GM12878 (cell line): ENCODE data around the gene ODR4. TPM values are rescaled to one million over a fixed set of nuclear protein-coding genes. Genes with fewer than 3 reads are reported as not detected.
"Not testable (repeated sequence)": the region's sequence is repeated elsewhere in the genome, so short reads cannot be mapped to it uniquely, and the experiment has no call there.

Experiments used
- ATAC-seq: fragments of 200-7000 bp; cut with Tn5 transposase; 3 replicates; pipeline ENCODE4 v1.9.1; 2020; ENCODE audit warnings: mild to moderate bottlenecking, moderate library complexity
- BruUV-seq: library from RNA; stranded (reverse); fragments of 400-500 nt; replicated peaks from 2 replicates; lab custom pipeline; 2021; lab: Mats Ljungman, UMichigan
- CTCF ChIA-PET: fragments of 300-600 bp; sonication (Branson Sonifier 250); formaldehyde crosslinking; extraction: SDS; loops from one replicate; lab custom pipeline; 2021; ENCODE audit warnings: inconsistent platforms; lab: Yijun Ruan, JAX
- POLR2A ChIA-PET: fragments of 350-600 bp; formaldehyde crosslinking; extraction: SDS; loops from one replicate; lab custom pipeline; 2021; ENCODE audit warnings: inconsistent platforms; lab: Charles Lee
- RAD21 ChIA-PET: fragments of 300-600 bp; sonication (Branson Sonifier 250); formaldehyde crosslinking; loops from one replicate; lab custom pipeline; 2023; ENCODE audit warnings: antibody characterized with exemption; ENCODE audit not compliant: unreplicated experiment; lab: Charles Lee
- SMC1A ChIA-PET: fragments of 300-600 bp; sonication (Branson Sonifier 250); formaldehyde crosslinking; loops from one replicate; lab custom pipeline; 2023; ENCODE audit not compliant: unreplicated experiment, uncharacterized antibody; lab: Charles Lee
- DNase-seq: peaks from one replicate; pipeline ENCODE4 v3.0.0-alpha.2; 2011; ENCODE audit warnings: low read depth, low spot score
- FAIRE-seq: peaks from 3 replicates; lab custom pipeline; 2011; peaks lifted over from hg19 to GRCh38; lab: Jason Lieb, UNC
- H2AFZ ChIP-seq: 2 replicates; pipeline ENCODE4 v1.6.0; 2011; ENCODE audit warnings: low read depth, low read length, control low read depth; ENCODE audit not compliant: control insufficient read depth
- H3K27ac ChIP-seq: 2 replicates; pipeline ENCODE4 v1.5.1; 2011; ENCODE audit warnings: control low read depth; ENCODE audit not compliant: control insufficient read depth, insufficient read depth
- H3K27me3 ChIP-seq, 2 experiments: replicated peaks in 1 of 2; 2 replicates each; pipeline versions ENCODE4 v1.6.0 to v1.6.1; 2011; ENCODE audit warnings: low read length in 1 of 2; ENCODE audit not compliant: control insufficient read depth in 2 of 2, insufficient read depth in 2 of 2
- H3K36me3 ChIP-seq, 2 experiments: 2 replicates each; pipeline ENCODE4 v1.5.1; 2011; ENCODE audit warnings: low read length in 1 of 2; ENCODE audit not compliant: control insufficient read depth in 2 of 2, insufficient read depth in 2 of 2
- H3K4me1 ChIP-seq: 2 replicates; pipeline ENCODE4 v1.6.1; 2011; ENCODE audit warnings: mild to moderate bottlenecking, low read length, moderate library complexity, mixed read lengths; ENCODE audit not compliant: control insufficient read depth, insufficient read depth
- H3K4me2 ChIP-seq: 2 replicates; pipeline ENCODE4 v1.6.0; 2011; ENCODE audit warnings: control low read depth; ENCODE audit not compliant: control insufficient read depth, insufficient read depth
- H3K4me3 ChIP-seq: fragments of 200-600 bp; sonication (generic); 2 replicates; pipeline ENCODE4 v1.5.1; 2016
- H3K79me2 ChIP-seq: 2 replicates; pipeline ENCODE4 v1.6.0; 2011; ENCODE audit warnings: low read length; ENCODE audit not compliant: control insufficient read depth, insufficient read depth
- H3K9ac ChIP-seq: 2 replicates; pipeline ENCODE4 v1.8.0; 2011; ENCODE audit warnings: low read length, control low read depth, mixed read lengths; ENCODE audit not compliant: control insufficient read depth, insufficient read depth
- H3K9me3 ChIP-seq: replicated peaks from 3 replicates; pipeline ENCODE4 v1.5.1; 2011; ENCODE audit warnings: mild to moderate bottlenecking, low read length; ENCODE audit not compliant: control insufficient read depth, insufficient read depth
- H4K20me1 ChIP-seq: 2 replicates; pipeline ENCODE4 v1.6.0; 2011; ENCODE audit not compliant: control insufficient read depth, insufficient read depth
- ASH2L ChIP-seq: fragments of 300-600, 200-600 bp; sonication (generic); IDR thresholded peaks from 2 replicates; pipeline ENCODE4 v1.6.1; 2017; ENCODE audit warnings: low read depth, mild to moderate bottlenecking, borderline replicate concordance
- CHD1 ChIP-seq: IDR thresholded peaks from 2 replicates; pipeline ENCODE4 v1.6.1; 2012; ENCODE audit warnings: low read depth, low read length, improper control_type of control experiment
- HDAC2 ChIP-seq: fragments of 200-600 bp; sonication (generic); IDR thresholded peaks from 2 replicates; pipeline ENCODE4 v1.6.1; 2017
- RFX5 ChIP-seq: IDR thresholded peaks from 2 replicates; pipeline ENCODE4 v1.6.1; 2011; ENCODE audit warnings: low read depth, low read length, improper control_type of control experiment
- TCF12 ChIP-seq: IDR thresholded peaks from 2 replicates; pipeline ENCODE4 v1.6.1; 2011; ENCODE audit warnings: low read depth, mild to moderate bottlenecking, low read length
- WGBS: methylation state at CpG from one replicate; pipeline ENCODE4 v1.1.6; 2016; ENCODE audit warnings: low lambda C conversion rate; ENCODE audit not compliant: insufficient replicate concordance, insufficient coverage; ENCODE audit errors: missing lambda C conversion rate; 5-methylcytosine and 5-hydroxymethylcytosine counted together
- in situ Hi-C: fragments of 300-500 bp; cut with MboI; formaldehyde crosslinking; loops from 9 replicates; pipeline ENCODE4 v1.14.3; 2018; ENCODE audit warnings: mixed read lengths
- intact Hi-C: fragments of 100-400 bp; cut with micrococcal nuclease; formaldehyde crosslinking; loops from one replicate; pipeline ENCODE4 v1.14.2; 2022; ENCODE audit not compliant: unreplicated experiment
- polyA plus RNA-seq, 11 experiments: library from polyadenylated mRNA; depleted of rRNA in 4 of 11; unstranded in 6 of 11; stranded (reverse) in 5 of 11; fragments of >200 nt; fragmentation: Nextera tagmentation in 4 of 11; fragmentation: Illumina TruSeq in 1 of 11; extraction: Ambion mirVana in 4 of 11; extraction: Trizol in 1 of 11; gene quantifications; 1 replicate in 1 of 11; 2 replicates in 10 of 11; pipeline versions ENCODE4 v1.2.1 to v1.2.3, GENCODE V29; 2011 to 2016; ENCODE audit warnings: inconsistent platforms in 2 of 11, missing spikeins in 2 of 11, low read depth in 1 of 11
- total RNA-seq, 4 experiments: library from RNA; depleted of rRNA in 3 of 4; stranded (reverse); fragments of >200 nt in 3 of 4; fragmentation: Illumina TruSeq in 1 of 4; extraction: Trizol in 1 of 4; gene quantifications; 2 replicates each; pipeline versions ENCODE4 v1.2.1 to v1.2.3, GENCODE V29; 2013 to 2021
- TF ChIP-seq, protein P1 (sequence below): fragments of 450-650 bp; IDR thresholded peaks from 2 replicates; pipeline ENCODE4 v1.6.1; 2016; ENCODE audit warnings: mild to moderate bottlenecking
- TF ChIP-seq, protein P2 (sequence below): fragments of 450-650 bp; IDR thresholded peaks from 2 replicates; pipeline ENCODE4 v1.6.1; 2017; ENCODE audit warnings: antibody characterized with exemption, mild to moderate bottlenecking, moderate library complexity

The ODR4 gene
- total and polyA plus RNA-seq, 10 of the 15 experiments (the other 5 are each of a cell fraction or from before 2014, with no cell fraction given), result 10.4 to 19.4 (median 13.3) TPM

DNA sequence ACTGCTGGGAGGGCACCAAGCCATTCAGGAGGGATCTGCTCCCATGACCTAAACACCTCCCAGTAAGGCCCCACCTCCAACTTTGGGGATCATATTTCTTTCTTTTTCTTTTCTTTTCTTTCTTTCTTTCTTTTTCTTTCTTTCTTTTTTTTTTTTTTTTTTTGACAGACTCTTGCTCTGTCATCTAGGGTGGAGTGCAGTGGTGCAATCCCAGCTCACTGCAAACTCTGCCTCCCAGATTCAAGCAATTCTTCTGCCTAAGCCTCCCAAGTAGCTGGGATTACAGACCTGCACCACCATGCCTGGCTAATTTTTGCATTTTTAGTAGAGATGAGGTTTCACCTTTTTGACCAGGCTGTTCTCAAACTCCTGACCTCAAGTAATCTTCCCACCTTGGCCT is 89.9 kb downstream of the ODR4 start:
- H3K4me3 ChIP-seq, H3K36me3 ChIP-seq, H3K79me2 ChIP-seq, BruUV-seq, in situ Hi-C loops, H3K4me2 ChIP-seq, FAIRE-seq, H4K20me1 ChIP-seq, DNase-seq, H3K27me3 ChIP-seq, POLR2A ChIA-PET, ATAC-seq, H3K9me3 ChIP-seq, H2AFZ ChIP-seq, H3K4me1 ChIP-seq, H3K27ac ChIP-seq, intact Hi-C loops, H3K9ac ChIP-seq: not testable (repeated sequence)
- RAD21 ChIA-PET, result interaction anchor here (1.4 kb wide), 1 partner anchor 258 kb away, joined by 3 read pairs; no protein-coding TSS in a partner anchor
- CTCF ChIA-PET, result interaction anchor here (1.4 kb wide), 1 partner anchor 140 kb away, joined by 5 read pairs; no protein-coding TSS in a partner anchor
- SMC1A ChIA-PET, result interaction anchor here (1.0 kb wide), 1 partner anchor 10 kb away, joined by 3 read pairs; no protein-coding TSS in a partner anchor

DNA sequence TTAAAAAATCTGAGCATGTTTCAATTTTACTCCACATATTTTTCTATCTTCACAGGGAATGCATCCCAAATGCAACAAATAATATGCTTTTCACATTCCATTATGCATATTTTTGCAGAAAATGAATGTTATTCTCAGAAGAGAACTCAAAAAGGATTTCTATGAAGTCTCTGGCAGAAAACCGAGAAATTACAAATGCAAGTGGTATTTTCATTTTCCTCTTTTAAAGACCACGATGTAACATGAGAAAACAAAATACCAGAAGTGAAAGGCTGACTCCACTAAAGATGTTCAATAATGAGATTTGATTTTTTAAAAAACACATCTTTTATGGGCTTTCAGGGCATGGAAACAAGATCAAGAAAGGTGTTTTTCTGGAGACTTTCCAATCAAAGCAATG is 90.3 kb downstream of the ODR4 start:
- no peaks in the 10 kb centered on the region for H3K79me2 ChIP-seq
- ChIA-PET RAD21 (interaction anchor here (1.4 kb wide), 1 partner anchor 257 kb away, joined by 3 read pairs; no protein-coding TSS in a partner anchor), SMC1A (no interaction called here), POLR2A (no interaction called here), CTCF (interaction anchor here (1.4 kb wide), 1 partner anchor 140 kb away, joined by 5 read pairs; no protein-coding TSS in a partner anchor)
- TF ChIP-seq TCF12 (no peak), HDAC2 (no peak), RFX5 (no peak), CHD1 (no peak), ASH2L (no peak)
- TF ChIP-seq, protein P1, sequence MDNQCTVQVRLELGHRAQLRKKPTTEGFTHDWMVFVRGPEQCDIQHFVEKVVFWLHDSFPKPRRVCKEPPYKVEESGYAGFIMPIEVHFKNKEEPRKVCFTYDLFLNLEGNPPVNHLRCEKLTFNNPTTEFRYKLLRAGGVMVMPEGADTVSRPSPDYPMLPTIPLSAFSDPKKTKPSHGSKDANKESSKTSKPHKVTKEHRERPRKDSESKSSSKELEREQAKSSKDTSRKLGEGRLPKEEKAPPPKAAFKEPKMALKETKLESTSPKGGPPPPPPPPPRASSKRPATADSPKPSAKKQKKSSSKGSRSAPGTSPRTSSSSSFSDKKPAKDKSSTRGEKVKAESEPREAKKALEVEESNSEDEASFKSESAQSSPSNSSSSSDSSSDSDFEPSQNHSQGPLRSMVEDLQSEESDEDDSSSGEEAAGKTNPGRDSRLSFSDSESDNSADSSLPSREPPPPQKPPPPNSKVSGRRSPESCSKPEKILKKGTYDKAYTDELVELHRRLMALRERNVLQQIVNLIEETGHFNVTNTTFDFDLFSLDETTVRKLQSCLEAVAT, result no peak
- TF ChIP-seq, protein P2, sequence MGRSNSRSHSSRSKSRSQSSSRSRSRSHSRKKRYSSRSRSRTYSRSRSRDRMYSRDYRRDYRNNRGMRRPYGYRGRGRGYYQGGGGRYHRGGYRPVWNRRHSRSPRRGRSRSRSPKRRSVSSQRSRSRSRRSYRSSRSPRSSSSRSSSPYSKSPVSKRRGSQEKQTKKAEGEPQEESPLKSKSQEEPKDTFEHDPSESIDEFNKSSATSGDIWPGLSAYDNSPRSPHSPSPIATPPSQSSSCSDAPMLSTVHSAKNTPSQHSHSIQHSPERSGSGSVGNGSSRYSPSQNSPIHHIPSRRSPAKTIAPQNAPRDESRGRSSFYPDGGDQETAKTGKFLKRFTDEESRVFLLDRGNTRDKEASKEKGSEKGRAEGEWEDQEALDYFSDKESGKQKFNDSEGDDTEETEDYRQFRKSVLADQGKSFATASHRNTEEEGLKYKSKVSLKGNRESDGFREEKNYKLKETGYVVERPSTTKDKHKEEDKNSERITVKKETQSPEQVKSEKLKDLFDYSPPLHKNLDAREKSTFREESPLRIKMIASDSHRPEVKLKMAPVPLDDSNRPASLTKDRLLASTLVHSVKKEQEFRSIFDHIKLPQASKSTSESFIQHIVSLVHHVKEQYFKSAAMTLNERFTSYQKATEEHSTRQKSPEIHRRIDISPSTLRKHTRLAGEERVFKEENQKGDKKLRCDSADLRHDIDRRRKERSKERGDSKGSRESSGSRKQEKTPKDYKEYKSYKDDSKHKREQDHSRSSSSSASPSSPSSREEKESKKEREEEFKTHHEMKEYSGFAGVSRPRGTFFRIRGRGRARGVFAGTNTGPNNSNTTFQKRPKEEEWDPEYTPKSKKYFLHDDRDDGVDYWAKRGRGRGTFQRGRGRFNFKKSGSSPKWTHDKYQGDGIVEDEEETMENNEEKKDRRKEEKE, result no peak
- FAIRE-seq (no peak), DNase-seq (no peak), ATAC-seq (no peak)
- H3K4me2 ChIP-seq, result no peak overlapping the region
- no peaks in the 10 kb centered on the region for H4K20me1 ChIP-seq
- in situ Hi-C loops (no loop called here), intact Hi-C loops (no loop called here)
- no peaks in the 10 kb centered on the region for H3K36me3 ChIP-seq
- no peaks in the 10 kb centered on the region for H3K9me3 ChIP-seq
- H3K27ac ChIP-seq, result no peak overlapping the region
- H2AFZ ChIP-seq, result no peak overlapping the region
- H3K4me1 ChIP-seq, result no peaks in the 10 kb centered on the region; the same call in 1 of the 2 replicates
- BruUV-seq, result no TSS peak
- H3K27me3 ChIP-seq, result no peaks in the 10 kb centered on the region
- H3K9ac ChIP-seq, result no peak overlapping the region
- H3K4me3 ChIP-seq, result no peak overlapping the region
- 0% methylated on average over 2 of the region's 2 CpGs for WGBS
